ENCODE measurements around the gene PNPLA7.

Gene PNPLA7

DNA sequence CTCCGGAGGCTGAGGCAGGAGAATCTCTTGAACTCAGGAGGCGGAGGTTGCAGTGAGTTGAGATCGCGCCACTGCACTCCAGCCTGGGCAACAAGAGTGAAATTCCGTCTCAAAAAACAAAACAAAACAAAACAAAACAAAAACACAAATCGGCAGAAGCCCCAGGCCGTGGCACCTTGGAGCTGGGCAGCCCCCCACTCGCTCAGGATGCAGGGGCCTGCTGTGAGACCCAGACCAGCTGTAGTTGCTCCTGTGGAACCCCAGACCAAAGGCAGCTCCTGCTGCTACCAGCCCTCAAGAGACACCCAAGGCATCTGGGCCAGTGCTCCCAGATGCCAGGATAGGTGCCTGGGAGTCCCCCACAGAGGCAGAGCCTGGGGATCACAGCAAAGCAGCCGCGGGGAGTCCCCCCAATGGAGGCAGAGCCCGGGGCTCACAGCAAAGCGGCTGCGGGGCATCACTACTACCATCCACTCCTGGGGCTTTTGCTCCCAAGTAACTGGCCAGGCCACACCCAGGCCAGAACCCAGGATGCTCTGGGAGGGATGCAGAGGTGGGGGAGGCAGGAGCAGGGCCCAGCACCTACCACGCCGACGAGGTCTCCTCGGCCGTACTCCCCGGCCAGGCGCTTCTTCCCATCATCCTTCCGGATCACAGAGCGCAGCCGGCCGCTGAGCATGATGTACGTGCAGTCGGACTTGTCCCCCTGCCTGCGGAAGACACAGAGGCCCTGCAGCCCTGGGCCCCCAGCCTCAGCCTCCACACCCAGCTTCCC is 53.4 kb downstream of the PNPLA7 start:
- no peak for DNase-seq (ENCODE audit: low read depth in 2 of 2)

DNA sequence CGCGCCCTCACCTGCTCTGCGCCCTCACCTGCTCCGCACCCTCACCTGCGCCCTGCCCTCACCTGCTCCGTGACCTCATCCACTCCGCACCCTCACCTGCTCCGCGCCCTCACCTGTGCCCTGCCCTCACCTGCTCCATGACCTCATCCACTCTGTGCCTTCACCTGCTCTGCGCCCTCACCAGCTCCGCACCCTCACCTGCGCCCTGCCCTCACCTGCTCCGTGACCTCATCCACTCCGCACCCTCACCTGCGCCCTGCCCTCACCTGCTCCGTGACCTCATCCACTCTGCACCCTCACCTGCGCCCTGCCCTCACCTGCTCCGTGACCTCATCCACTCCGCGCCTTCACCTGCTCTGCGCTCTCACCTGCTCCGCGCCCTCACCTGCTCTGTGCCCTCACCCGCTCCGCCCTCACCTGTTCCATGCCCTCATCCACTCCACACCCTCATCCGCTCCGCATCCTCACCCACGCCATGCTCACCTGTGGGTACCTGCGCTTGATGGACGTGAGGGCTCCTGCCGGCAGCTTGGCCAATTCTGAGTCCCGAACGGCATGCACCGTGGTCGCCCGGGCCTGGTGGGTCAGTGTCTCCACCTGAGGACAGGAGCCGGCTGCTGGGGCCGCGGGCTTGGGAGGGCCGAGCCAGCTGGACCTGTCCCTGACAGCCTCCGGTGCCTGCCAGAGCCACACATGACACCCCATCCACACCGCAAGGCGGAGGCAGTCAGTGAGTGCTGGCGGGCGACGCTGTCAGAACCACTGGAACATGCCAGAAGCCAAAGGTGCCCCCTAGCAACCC is 55.5 kb downstream of the PNPLA7 start:
- no peak for DNase-seq (ENCODE audit: low read depth in 2 of 2)

GRCh38 chr9:137494104-137494544 is 56.1 kb downstream of the PNPLA7 start:
- DNase-seq (ENCODE audit: low read depth in 2 of 2), result no peak

GRCh38 chr9:137493364-137494103 is 56.7 kb downstream of the PNPLA7 start:
- no peak for DNase-seq (ENCODE audit: low read depth in 2 of 2)

- peak; percentile 18 to 24 for DNase-seq (ENCODE audit: low read depth in 2 of 2)
These were observed 57.5 kb downstream of the PNPLA7 start for GRCh38 chr9:137492464-137493363.

- no peak for DNase-seq (ENCODE audit: low read depth in 2 of 2)
These were observed 58.3 kb downstream of the PNPLA7 start for GRCh38 chr9:137491735-137492432.

DNA sequence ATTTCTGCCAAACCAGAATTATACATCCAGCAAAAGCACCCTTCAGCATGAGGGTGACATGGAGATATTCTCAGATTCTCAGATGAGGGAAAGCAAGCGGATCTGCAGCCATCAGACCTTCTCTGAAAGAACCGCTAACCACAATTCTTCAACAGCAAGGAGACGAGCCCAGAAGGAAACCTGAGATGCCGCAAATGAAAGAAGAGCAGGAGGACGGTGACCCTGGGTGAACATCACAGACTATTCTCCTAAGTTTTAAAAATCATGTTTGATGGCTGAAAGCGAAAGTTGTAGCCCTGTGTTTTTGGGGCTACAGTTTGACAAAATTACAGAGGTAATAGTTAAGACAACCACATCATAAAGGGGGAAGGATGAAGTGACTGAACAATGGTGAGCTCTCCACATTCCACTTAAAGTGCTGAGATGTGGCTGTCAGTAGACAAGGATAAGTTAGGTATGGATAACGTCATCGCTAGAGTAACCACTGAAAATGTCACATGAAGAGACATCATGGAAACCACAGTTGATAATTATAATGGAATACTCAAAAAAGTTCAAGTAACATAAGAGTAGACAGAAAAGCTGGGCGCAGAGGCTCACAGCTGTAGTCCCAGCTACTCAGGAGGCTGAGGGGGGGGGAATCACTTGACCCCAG is 59.5 kb downstream of the PNPLA7 start:
- no peak for DNase-seq (ENCODE audit: low read depth in 2 of 2)

GRCh38 chr9:137488906-137489305 is 61.3 kb downstream of the PNPLA7 start:
- no peak for DNase-seq (ENCODE audit: low read depth in 2 of 2)

- DNase-seq (ENCODE audit: low read depth in 2 of 2), result no peak
These were observed 61.9 kb downstream of the PNPLA7 start for GRCh38 chr9:137488327-137488653.

DNA sequence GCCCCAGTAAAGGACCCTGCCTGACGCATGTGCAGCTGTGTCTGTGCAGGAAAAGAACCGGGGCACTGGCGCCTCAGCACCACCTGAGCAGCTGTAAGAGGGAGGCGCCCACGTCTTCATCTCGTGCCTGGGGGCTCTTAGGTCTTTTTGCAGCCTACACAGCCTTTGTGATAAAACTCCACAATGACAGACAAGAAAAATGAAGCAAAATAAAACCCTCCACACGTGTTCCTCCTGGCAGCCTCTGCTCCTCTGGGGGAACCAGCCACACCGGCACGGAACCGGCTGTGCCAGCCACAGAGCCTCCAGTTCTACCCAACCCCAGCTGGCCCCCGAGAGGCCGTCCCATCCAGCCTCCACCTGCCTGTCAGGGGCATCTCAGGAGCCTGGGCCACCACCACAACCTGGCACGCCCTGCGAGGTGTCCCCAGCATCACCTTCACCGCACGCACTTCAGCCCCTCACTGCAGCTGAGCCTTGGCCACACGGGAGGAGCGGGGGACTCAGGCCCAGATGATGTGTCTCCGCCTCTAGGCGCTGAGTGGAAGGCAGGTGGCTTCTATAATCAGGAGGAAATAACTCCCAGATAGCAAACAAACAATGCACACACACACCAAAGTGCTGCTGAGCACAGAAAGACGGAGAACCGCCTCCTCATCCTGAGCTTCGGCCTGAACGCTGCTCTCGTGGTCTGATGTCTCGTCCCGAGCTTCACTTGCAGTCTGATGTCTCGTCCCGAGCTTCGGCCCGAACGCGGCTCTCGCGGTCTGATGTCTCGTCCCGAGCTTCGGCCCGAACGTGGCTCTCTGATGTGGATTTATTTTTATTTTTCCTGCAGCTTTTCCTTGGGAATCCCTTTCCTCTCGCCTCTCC is 62.5 kb downstream of the PNPLA7 start:
- no peak for DNase-seq (ENCODE audit: low read depth in 2 of 2)

- no peak for DNase-seq (ENCODE audit: low read depth in 2 of 2)
These were observed 63.4 kb downstream of the PNPLA7 start for GRCh38 chr9:137486545-137487453.

- no peak for DNase-seq (ENCODE audit: low read depth in 2 of 2)
These were observed 64.1 kb downstream of the PNPLA7 start for GRCh38 chr9:137486141-137486490.

- no peak for DNase-seq (ENCODE audit: low read depth in 2 of 2)
These were observed 64.7 kb downstream of the PNPLA7 start for GRCh38 chr9:137485343-137486140.

GRCh38 chr9:137484551-137485315 is 65.5 kb downstream of the PNPLA7 start:
- DNase-seq (ENCODE audit: low read depth in 2 of 2), result no peak

DNA sequence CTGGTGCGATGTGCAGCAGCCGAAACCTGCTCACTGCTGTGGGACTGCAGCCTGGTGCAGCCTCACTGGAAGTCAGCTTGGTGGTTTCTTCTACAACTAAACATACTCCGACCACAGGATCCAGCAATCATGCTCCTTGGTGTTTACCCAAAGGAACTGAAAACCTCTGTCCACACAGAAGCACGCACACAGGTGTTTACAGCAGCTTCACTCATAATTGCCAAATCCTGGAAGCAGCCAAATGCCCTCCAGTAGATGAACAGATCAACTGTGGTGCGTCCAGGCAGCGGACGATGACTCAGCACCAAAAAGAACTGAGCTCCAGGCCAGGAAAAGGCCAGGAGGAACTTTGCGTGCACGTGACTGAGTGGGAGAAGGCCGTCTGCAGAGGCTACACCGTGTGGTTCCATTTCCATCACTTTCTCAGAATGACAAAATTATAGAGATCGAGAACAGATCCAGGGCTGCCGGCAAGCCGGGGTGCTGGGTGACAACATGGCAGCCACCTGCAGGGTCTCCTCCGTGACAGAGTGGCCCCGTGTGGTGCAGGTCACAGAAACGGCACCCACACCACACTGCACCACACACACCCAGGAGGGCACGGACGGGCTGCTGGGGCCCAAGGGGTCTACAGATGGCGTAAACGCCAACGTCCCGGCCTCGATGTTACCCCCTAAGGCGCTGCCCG is 68.0 kb downstream of the PNPLA7 start:
- DNase-seq (ENCODE audit: low read depth in 2 of 2), result no peak
